HCT116 (cell line): Measurements from ENCODE around the gene DNASE2B. TPM values are rescaled to one million over a fixed set of nuclear protein-coding genes. Genes with fewer than 3 reads are reported as not detected.
A peak's percentile ranks its signal among the peaks of the same experiment; 100 is the strongest.

ENCODE experiments used
- ATAC-seq: fragments of 200-7000 bp; cut with Tn5 transposase; 2 replicates; pipeline ENCODE4 v1.9.1; 2020; ENCODE audit warnings: mild to moderate bottlenecking, moderate library complexity
- BruUV-seq: library from RNA; stranded (reverse); fragments of 400-500 nt; replicated peaks from 2 replicates; lab custom pipeline; 2021; lab: Mats Ljungman, UMichigan
- CTCF ChIA-PET: fragments of 300-600 bp; sonication (Branson Sonifier 250); formaldehyde crosslinking; loops from one replicate; lab custom pipeline; 2021; ENCODE audit warnings: antibody characterized with exemption; lab: Charles Lee
- POLR2A ChIA-PET: fragments of 300-600, 350-600 bp; sonication (Branson Sonifier 250); formaldehyde crosslinking; loops from one replicate; lab custom pipeline; 2021; ENCODE audit warnings: antibody characterized with exemption; lab: Charles Lee
- RAD21 ChIA-PET, 2 experiments: fragments of 300-600 bp; sonication (Branson Sonifier 250); formaldehyde crosslinking; loops; one replicate each; lab custom pipeline; 2023; ENCODE audit warnings: low total read pairs in 2 of 2; ENCODE audit not compliant: uncharacterized antibody in 2 of 2, unreplicated experiment in 2 of 2, low non-redundant PET in 1 of 2; lab: Charles Lee
- DNase-seq: peaks from one replicate; pipeline ENCODE4 v3.0.0-alpha.2; 2010; ENCODE audit warnings: low read depth, low spot score
- H2AFZ ChIP-seq: fragments of 200-600 bp; shearing (Covaris generic), sonication (generic); 2 replicates; pipeline ENCODE4 v1.6.1; 2017; ENCODE audit warnings: low read depth, mixed run types, mixed read lengths, antibody characterized with exemption, low read length; ENCODE audit not compliant: poor library complexity, severe bottlenecking
- H3K27ac ChIP-seq: 2 replicates; pipeline ENCODE4 v1.5.1; 2012; ENCODE audit warnings: low read depth, low read length
- H3K27me3 ChIP-seq: fragments of 200-600 bp; sonication (generic); 2 replicates; pipeline ENCODE4 v1.6.1; 2016; ENCODE audit warnings: mixed run types, low read length, mixed read lengths; ENCODE audit not compliant: insufficient read depth
- H3K36me3 ChIP-seq, 2 experiments: fragments of 200-500 bp in 1 of 2; fragments of 200-600 bp in 1 of 2; sonication (Bioruptor generic) in 1 of 2; sonication (generic) in 1 of 2; 2 replicates each; pipeline versions ENCODE4 v1.5.1 to v1.6.1; 2014 to 2016; ENCODE audit warnings: low read length in 2 of 2, inconsistent platforms in 1 of 2, mixed read lengths in 1 of 2, mixed run types in 1 of 2; ENCODE audit not compliant: insufficient read depth in 2 of 2, control insufficient read depth in 1 of 2
- H3K4me1 ChIP-seq, 2 experiments: fragments of 200-600 bp in 1 of 2; sonication (generic) in 1 of 2; 2 replicates each; pipeline versions ENCODE4 v1.5.1 to v1.6.1; 2012 to 2017; ENCODE audit warnings: low read length in 2 of 2, inconsistent platforms in 1 of 2, mild to moderate bottlenecking in 1 of 2, mixed read lengths in 1 of 2, mixed run types in 1 of 2, moderate library complexity in 1 of 2; ENCODE audit not compliant: insufficient read depth in 2 of 2, control insufficient read depth in 1 of 2
- H3K4me2 ChIP-seq: fragments of 200-600 bp; sonication (generic); 2 replicates; pipeline ENCODE4 v1.6.1; 2017; ENCODE audit warnings: mixed run types, low read length, mixed read lengths
- H3K4me3 ChIP-seq, 2 experiments: fragments of 200-600 bp in 1 of 2; sonication (generic) in 1 of 2; replicated peaks in 1 of 2; 2 replicates each; pipeline ENCODE4 v1.5.1; 2011 to 2016; ENCODE audit warnings: low read length in 2 of 2, control low read depth in 1 of 2, low read depth in 1 of 2, mild to moderate bottlenecking in 1 of 2, mixed read lengths in 1 of 2, mixed run types in 1 of 2
- H3K79me2 ChIP-seq: fragments of 200-600 bp; sonication (generic); 2 replicates; pipeline ENCODE4 v1.6.1; 2017; ENCODE audit warnings: mild to moderate bottlenecking, mixed run types, low read length, moderate library complexity, mixed read lengths; ENCODE audit not compliant: insufficient read depth
- H3K9ac ChIP-seq: fragments of 200-600 bp; sonication (generic); 2 replicates; pipeline ENCODE4 v1.6.1; 2016; ENCODE audit warnings: low read length, mixed read lengths
- H3K9me2 ChIP-seq: fragments of 200-600 bp; sonication (generic), shearing (Covaris generic); 2 replicates; pipeline ENCODE4 v1.6.1; 2017; ENCODE audit warnings: mixed run types, mild to moderate bottlenecking, moderate library complexity; ENCODE audit not compliant: insufficient read depth
- H3K9me3 ChIP-seq, 2 experiments: fragments of 200-500 bp in 1 of 2; fragments of 200-600 bp in 1 of 2; sonication (Bioruptor generic) in 1 of 2; sonication (generic) in 1 of 2; 2 replicates each; pipeline ENCODE4 v1.6.1; 2014 to 2017; ENCODE audit warnings: low read length in 2 of 2, mixed read lengths in 2 of 2, inconsistent platforms in 1 of 2, low read depth in 1 of 2, mild to moderate bottlenecking in 1 of 2, mixed run types in 1 of 2, moderate library complexity in 1 of 2; ENCODE audit not compliant: control insufficient read depth in 1 of 2, insufficient read depth in 1 of 2
- H4K20me1 ChIP-seq: fragments of 200-600 bp; sonication (generic), shearing (Covaris generic); 2 replicates; pipeline ENCODE4 v1.6.1; 2017; ENCODE audit warnings: mixed run types, mild to moderate bottlenecking, moderate library complexity; ENCODE audit not compliant: insufficient read depth
- ATF3 ChIP-seq: IDR thresholded peaks from 2 replicates; pipeline ENCODE4 v1.6.1; 2012
- CBX3 ChIP-seq: IDR thresholded peaks from 2 replicates; pipeline ENCODE4 v1.6.1; 2012; ENCODE audit warnings: low read depth
- CEBPB ChIP-seq: IDR thresholded peaks from 2 replicates; pipeline ENCODE4 v1.6.1; 2012; ENCODE audit warnings: low read depth
- EGR1 ChIP-seq: IDR thresholded peaks from 2 replicates; pipeline ENCODE4 v1.6.1; 2012; ENCODE audit warnings: low read depth
- JUND ChIP-seq: IDR thresholded peaks from 2 replicates; pipeline ENCODE4 v1.6.1; 2012
- RAD21 ChIP-seq: IDR thresholded peaks from 2 replicates; pipeline ENCODE4 v1.6.1; 2012; ENCODE audit warnings: low read depth, mild to moderate bottlenecking
- SRF ChIP-seq: IDR thresholded peaks from 2 replicates; pipeline ENCODE4 v1.6.1; 2012; ENCODE audit warnings: low read depth
- TCF7L2 ChIP-seq: IDR thresholded peaks from 2 replicates; pipeline ENCODE4 v1.7.0; 2011; ENCODE audit warnings: borderline replicate concordance, inconsistent platforms; ENCODE audit not compliant: insufficient read depth, insufficient read length; ENCODE audit errors: extremely low read depth
- YY1 ChIP-seq: IDR thresholded peaks from 2 replicates; pipeline ENCODE4 v1.6.1; 2011; ENCODE audit warnings: low read length, low read depth, moderate library complexity, mild to moderate bottlenecking; ENCODE audit not compliant: insufficient replicate concordance; ENCODE audit errors: extremely low read depth
- ZNF274 ChIP-seq: fragments of 200-500 bp; sonication (Bioruptor generic); IDR thresholded peaks from 2 replicates; pipeline ENCODE4 v1.6.1; 2014; ENCODE audit warnings: mild to moderate bottlenecking, low read depth, low read length, inconsistent platforms
- intact Hi-C: fragments of 100-400 bp; cut with micrococcal nuclease; formaldehyde crosslinking; loops from 2 replicates; pipeline ENCODE4 v1.10.0; 2022
- total RNA-seq: library from RNA; stranded (reverse); gene quantifications from one replicate; pipeline ENCODE4 v1.2.1, GENCODE V29; 2021; ENCODE audit not compliant: unreplicated experiment
- TF ChIP-seq, protein P1 (sequence below): IDR thresholded peaks from 2 replicates; pipeline ENCODE4 v1.6.1; 2012; ENCODE audit warnings: low read depth

DNASE2B gene
- total RNA-seq, 1 experiment from 2014 or later: 0.42 TPM

DNA sequence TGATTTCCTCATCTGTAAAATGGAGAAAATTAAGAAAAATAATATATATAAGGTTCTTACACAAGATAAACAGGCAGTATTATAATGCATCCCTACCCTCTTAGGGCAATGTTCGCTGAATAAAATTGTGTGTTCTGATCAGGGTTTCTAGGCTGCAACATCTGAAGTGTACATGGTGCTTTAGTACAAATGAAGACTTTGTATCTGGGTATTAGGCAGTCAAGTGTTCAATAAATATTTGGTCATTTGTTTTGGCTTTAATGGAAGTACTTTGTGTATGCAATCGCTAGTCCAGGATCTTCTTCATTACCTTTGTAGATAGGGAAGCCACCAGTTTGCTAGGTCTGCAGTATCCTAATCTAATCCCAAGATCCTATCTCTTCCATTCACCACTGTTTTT, 28.1 kb downstream of the DNASE2B start:
- no peak overlapping the region for H3K4me2 ChIP-seq
- H3K9ac ChIP-seq: no peak overlapping the region
- no TSS peak for BruUV-seq
- no peak for DNase-seq
- H3K27me3 ChIP-seq: no peaks in the 10 kb centered on the region
- H3K9me3 ChIP-seq: peaks cover 0 to 5% of the 10 kb centered on the region in 2 experiments; a peak in 1 of 4 replicates
- TF ChIP-seq ATF3: no peak
- no peak for TF ChIP-seq CBX3
- TF ChIP-seq ZNF274: no peak
- TF ChIP-seq RAD21: no peak
- TF ChIP-seq CEBPB: no peak
- no peak for TF ChIP-seq YY1
- no peak for TF ChIP-seq JUND
- TF ChIP-seq, protein P1, sequence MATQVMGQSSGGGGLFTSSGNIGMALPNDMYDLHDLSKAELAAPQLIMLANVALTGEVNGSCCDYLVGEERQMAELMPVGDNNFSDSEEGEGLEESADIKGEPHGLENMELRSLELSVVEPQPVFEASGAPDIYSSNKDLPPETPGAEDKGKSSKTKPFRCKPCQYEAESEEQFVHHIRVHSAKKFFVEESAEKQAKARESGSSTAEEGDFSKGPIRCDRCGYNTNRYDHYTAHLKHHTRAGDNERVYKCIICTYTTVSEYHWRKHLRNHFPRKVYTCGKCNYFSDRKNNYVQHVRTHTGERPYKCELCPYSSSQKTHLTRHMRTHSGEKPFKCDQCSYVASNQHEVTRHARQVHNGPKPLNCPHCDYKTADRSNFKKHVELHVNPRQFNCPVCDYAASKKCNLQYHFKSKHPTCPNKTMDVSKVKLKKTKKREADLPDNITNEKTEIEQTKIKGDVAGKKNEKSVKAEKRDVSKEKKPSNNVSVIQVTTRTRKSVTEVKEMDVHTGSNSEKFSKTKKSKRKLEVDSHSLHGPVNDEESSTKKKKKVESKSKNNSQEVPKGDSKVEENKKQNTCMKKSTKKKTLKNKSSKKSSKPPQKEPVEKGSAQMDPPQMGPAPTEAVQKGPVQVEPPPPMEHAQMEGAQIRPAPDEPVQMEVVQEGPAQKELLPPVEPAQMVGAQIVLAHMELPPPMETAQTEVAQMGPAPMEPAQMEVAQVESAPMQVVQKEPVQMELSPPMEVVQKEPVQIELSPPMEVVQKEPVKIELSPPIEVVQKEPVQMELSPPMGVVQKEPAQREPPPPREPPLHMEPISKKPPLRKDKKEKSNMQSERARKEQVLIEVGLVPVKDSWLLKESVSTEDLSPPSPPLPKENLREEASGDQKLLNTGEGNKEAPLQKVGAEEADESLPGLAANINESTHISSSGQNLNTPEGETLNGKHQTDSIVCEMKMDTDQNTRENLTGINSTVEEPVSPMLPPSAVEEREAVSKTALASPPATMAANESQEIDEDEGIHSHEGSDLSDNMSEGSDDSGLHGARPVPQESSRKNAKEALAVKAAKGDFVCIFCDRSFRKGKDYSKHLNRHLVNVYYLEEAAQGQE: no peak
- TF ChIP-seq SRF: no peak
- TF ChIP-seq TCF7L2: no peak
- no peak for TF ChIP-seq EGR1
- TF ChIP-seq, all 23 proteins: peak for 0
- ChIA-PET RAD21 (no interaction called here), POLR2A (no interaction called here), CTCF (no interaction called here)
- H3K4me1 ChIP-seq: peaks cover 28 to 37% of the 10 kb centered on the region in 2 experiments
- H3K9me2 ChIP-seq: no peaks in the 10 kb centered on the region
- peak overlapping the region; percentile 76 for H3K27ac ChIP-seq
- peaks cover 0 to 17% of the 10 kb centered on the region in 2 experiments; a peak in 1 of 4 replicates for H3K36me3 ChIP-seq
- intact Hi-C loops: no loop called here
- no peaks in the 10 kb centered on the region for H4K20me1 ChIP-seq
- H3K79me2 ChIP-seq: no peaks in the 10 kb centered on the region
- no peak overlapping the region for H2AFZ ChIP-seq
- H3K4me3 ChIP-seq: no peak overlapping the region
- ATAC-seq: no peak
